ENCODE data around the gene LILRB2.

LILRB2 gene

DNA sequence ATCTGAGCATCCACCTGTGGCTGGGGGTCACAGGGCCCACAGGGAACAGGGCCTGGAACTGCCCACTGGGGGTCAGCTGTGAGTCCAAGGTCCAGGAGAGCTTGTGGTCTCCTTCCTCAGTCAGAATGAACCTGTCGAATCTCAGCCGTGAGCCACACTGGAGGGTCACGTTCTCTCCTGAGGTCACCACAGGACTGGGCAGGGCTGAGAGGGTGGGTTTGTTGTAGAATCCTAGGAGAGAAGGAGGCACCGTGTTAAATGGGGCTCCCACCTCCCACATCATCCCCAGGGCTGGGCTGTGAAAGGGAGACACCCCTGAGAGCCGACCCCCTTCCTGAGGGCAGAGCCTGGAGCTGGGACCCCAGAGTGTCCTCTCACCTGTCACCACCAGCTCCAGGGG is 30.6 kb upstream of the LILRB2 start:
- Histone ChIP-seq H3K27ac (no peak overlapping the region), H3K9me3 (ENCODE audit: low read depth, low read length) (no peaks in the 10 kb centered on the region), H3K4me3 (no peak overlapping the region), H3K9ac (ENCODE audit: insufficient read length) (no peak overlapping the region), H3K36me3 (ENCODE audit: insufficient read depth, low read length) (no peaks in the 10 kb centered on the region)
- TF ChIP-seq EZH2 (IDR thresholded peaks at IDR 0.05) (no peak), FOXP2 (optimal IDR thresholded peaks at IDR 0.05; ENCODE audit: control extremely low read depth, extremely low read length, insufficient read depth) (no peak), POLR2AphosphoS5 (IDR thresholded peaks at IDR 0.05; ENCODE audit: borderline replicate concordance, low read depth, low read length) (no peak)
- no peak for DNase-seq (ENCODE audit: low read depth, low spot score)

DNA sequence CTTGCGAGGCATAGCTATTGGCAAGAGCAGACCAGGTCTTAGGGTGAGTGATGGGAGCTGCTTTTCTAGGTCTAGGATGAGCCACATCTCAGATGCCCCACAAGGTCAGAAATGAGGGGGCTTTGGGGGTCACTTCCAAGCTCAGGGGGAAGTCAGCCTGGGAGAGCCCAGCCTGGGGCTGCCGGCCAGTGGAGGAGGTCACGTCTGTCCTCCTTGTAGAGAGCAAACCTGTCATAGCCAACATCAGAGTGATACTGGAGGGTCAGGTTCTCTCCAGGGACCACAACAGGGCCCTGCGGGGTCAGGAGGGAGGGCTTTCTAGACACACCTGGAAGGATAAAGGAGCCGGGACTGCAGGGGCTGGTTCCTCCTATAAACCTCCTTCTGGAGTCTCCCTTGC is 29.6 kb upstream of the LILRB2 start:
- H3K9ac ChIP-seq (ENCODE audit: insufficient read length) = no peak overlapping the region
- H3K9me3 ChIP-seq (ENCODE audit: low read depth, low read length) = no peaks in the 10 kb centered on the region
- TF ChIP-seq POLR2AphosphoS5 (IDR thresholded peaks at IDR 0.05; ENCODE audit: borderline replicate concordance, low read depth, low read length) = no peak
- TF ChIP-seq EZH2 (IDR thresholded peaks at IDR 0.05) = no peak
- no peak for TF ChIP-seq FOXP2 (optimal IDR thresholded peaks at IDR 0.05; ENCODE audit: control extremely low read depth, extremely low read length, insufficient read depth)
- no peak overlapping the region for H3K27ac ChIP-seq
- DNase-seq (ENCODE audit: low read depth, low spot score) = no peak
- no peaks in the 10 kb centered on the region for H3K36me3 ChIP-seq (ENCODE audit: insufficient read depth, low read length)
- H3K4me3 ChIP-seq = no peak overlapping the region

DNA sequence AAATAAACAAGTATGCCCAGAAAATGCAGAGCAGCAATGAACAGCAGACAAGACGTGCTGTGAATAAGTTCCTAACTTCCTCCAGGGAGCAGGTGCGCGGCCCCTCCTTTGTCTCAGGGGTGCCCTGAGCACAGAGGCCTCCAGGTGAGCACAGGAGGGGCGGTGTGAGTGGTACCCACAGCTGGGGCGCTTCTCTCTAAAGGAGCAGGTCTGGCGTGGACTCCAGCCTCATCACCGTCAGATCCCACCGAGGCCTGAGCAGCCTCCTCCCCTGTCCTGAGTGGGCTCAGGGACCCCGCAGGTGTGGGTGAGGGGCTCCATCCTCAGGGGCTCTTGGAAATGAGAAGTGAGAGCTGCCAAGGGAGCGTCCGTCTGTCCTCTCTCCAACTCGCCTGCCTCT is 28.9 kb upstream of the LILRB2 start:
- H3K4me3 ChIP-seq = no peak overlapping the region
- no peak overlapping the region for H3K27ac ChIP-seq
- no peak for DNase-seq (ENCODE audit: low read depth, low spot score)
- no peak overlapping the region for H3K9ac ChIP-seq (ENCODE audit: insufficient read length)
- TF ChIP-seq EZH2 (IDR thresholded peaks at IDR 0.05) (no peak), POLR2AphosphoS5 (IDR thresholded peaks at IDR 0.05; ENCODE audit: borderline replicate concordance, low read depth, low read length) (no peak), FOXP2 (optimal IDR thresholded peaks at IDR 0.05; ENCODE audit: control extremely low read depth, extremely low read length, insufficient read depth) (no peak)
- no peaks in the 10 kb centered on the region for H3K9me3 ChIP-seq (ENCODE audit: low read depth, low read length)
- H3K36me3 ChIP-seq (ENCODE audit: insufficient read depth, low read length) = no peaks in the 10 kb centered on the region

GRCh38 chr19:54307389-54308020 is 26.6 kb upstream of the LILRB2 start:
- no peaks in the 10 kb centered on the region for H3K36me3 ChIP-seq (ENCODE audit: insufficient read depth, low read length)
- no peak overlapping the region for H3K27ac ChIP-seq
- H3K9ac ChIP-seq (ENCODE audit: insufficient read length) = no peak overlapping the region
- H3K4me3 ChIP-seq = no peak overlapping the region
- TF ChIP-seq POLR2AphosphoS5 (IDR thresholded peaks at IDR 0.05; ENCODE audit: borderline replicate concordance, low read depth, low read length) = no peak
- no peak for TF ChIP-seq FOXP2 (optimal IDR thresholded peaks at IDR 0.05; ENCODE audit: control extremely low read depth, extremely low read length, insufficient read depth)
- TF ChIP-seq EZH2 (IDR thresholded peaks at IDR 0.05) = no peak
- no peak for DNase-seq (ENCODE audit: low read depth, low spot score)
- no peaks in the 10 kb centered on the region for H3K9me3 ChIP-seq (ENCODE audit: low read depth, low read length)

- DNase-seq (ENCODE audit: low read depth, low spot score) = no peak
- no peak overlapping the region for H3K9ac ChIP-seq (ENCODE audit: insufficient read length)
- TF ChIP-seq EZH2 (IDR thresholded peaks at IDR 0.05) (no peak), POLR2AphosphoS5 (IDR thresholded peaks at IDR 0.05; ENCODE audit: borderline replicate concordance, low read depth, low read length) (no peak), FOXP2 (optimal IDR thresholded peaks at IDR 0.05; ENCODE audit: control extremely low read depth, extremely low read length, insufficient read depth) (no peak)
- H3K4me3 ChIP-seq = no peak overlapping the region
- H3K36me3 ChIP-seq (ENCODE audit: insufficient read depth, low read length) = no peaks in the 10 kb centered on the region
- no peak overlapping the region for H3K27ac ChIP-seq
- no peaks in the 10 kb centered on the region for H3K9me3 ChIP-seq (ENCODE audit: low read depth, low read length)
Measured at GRCh38 chr19:54305141-54305540, 24.2 kb upstream of the LILRB2 start.

DNA sequence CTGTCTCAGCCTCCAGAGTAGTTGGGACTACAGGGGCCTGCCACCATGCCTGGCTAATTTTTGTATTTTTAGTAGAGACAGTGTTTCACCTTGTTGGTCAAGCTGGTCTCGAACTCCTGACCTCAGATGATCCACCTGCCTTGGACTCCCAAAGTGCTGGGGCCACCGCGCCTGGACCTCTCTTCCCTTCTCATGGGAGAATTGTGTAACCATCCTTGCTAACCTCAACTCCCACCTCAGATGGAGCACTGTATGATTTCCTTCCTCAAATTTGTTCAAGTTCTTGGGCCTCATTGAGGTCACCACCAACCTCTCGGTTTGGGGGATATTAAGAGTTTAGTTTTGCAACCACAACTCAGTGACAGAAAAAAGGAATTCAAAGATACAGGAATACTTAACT is 21.3 kb upstream of the LILRB2 start:
- TF ChIP-seq EZH2 (IDR thresholded peaks at IDR 0.05) (no peak), FOXP2 (optimal IDR thresholded peaks at IDR 0.05; ENCODE audit: control extremely low read depth, extremely low read length, insufficient read depth) (no peak), POLR2AphosphoS5 (IDR thresholded peaks at IDR 0.05; ENCODE audit: borderline replicate concordance, low read depth, low read length) (no peak)
- no peak for DNase-seq (ENCODE audit: low read depth, low spot score)
- Histone ChIP-seq H3K9me3 (ENCODE audit: low read depth, low read length) (no peaks in the 10 kb centered on the region), H3K4me3 (no peak overlapping the region), H3K36me3 (ENCODE audit: insufficient read depth, low read length) (no peaks in the 10 kb centered on the region), H3K9ac (ENCODE audit: insufficient read length) (no peak overlapping the region), H3K27ac (no peak overlapping the region)

DNA sequence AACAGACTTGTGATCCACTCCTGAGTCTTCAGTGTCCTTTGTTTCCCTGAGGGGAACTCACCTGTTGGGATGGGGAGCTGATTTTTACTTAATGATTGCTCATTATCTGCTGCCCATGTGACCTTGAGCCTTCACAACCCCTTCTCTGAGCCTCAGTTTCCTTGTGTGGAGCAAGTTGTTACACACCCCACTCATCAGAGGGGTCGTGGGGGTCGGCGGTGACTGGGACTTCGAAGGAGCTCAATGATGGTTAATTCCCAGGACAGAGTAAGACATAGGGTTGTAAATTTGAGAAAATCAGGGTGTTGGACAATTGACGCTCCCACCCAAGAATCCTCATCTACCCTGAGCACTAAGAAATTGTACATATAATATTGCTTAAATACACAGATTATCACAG is 18.6 kb upstream of the LILRB2 start:
- H3K36me3 ChIP-seq (ENCODE audit: insufficient read depth, low read length) = no peaks in the 10 kb centered on the region
- H3K9ac ChIP-seq (ENCODE audit: insufficient read length) = no peak overlapping the region
- no peak overlapping the region for H3K4me3 ChIP-seq
- H3K27ac ChIP-seq = no peak overlapping the region
- no peaks in the 10 kb centered on the region for H3K9me3 ChIP-seq (ENCODE audit: low read depth, low read length)
- no peak for DNase-seq (ENCODE audit: low read depth, low spot score)
- TF ChIP-seq POLR2AphosphoS5 (IDR thresholded peaks at IDR 0.05; ENCODE audit: borderline replicate concordance, low read depth, low read length) (no peak), EZH2 (IDR thresholded peaks at IDR 0.05) (no peak), FOXP2 (optimal IDR thresholded peaks at IDR 0.05; ENCODE audit: control extremely low read depth, extremely low read length, insufficient read depth) (no peak)

- TF ChIP-seq FOXP2 (optimal IDR thresholded peaks at IDR 0.05; ENCODE audit: control extremely low read depth, extremely low read length, insufficient read depth) (no peak), EZH2 (IDR thresholded peaks at IDR 0.05) (no peak), POLR2AphosphoS5 (IDR thresholded peaks at IDR 0.05; ENCODE audit: borderline replicate concordance, low read depth, low read length) (no peak)
- Histone ChIP-seq H3K27ac (no peak overlapping the region), H3K36me3 (ENCODE audit: insufficient read depth, low read length) (no peaks in the 10 kb centered on the region), H3K9me3 (ENCODE audit: low read depth, low read length) (no peaks in the 10 kb centered on the region), H3K9ac (ENCODE audit: insufficient read length) (no peak overlapping the region), H3K4me3 (no peak overlapping the region)
- DNase-seq (ENCODE audit: low read depth, low spot score) = no peak
Measured at GRCh38 chr19:54299126-54299498, 18.2 kb upstream of the LILRB2 start.

All from SK-N-MC (cell line).